GOT3 (cell line): ENCODE measurements around the gene PHF24.
A peak's percentile ranks its signal among the peaks of the same experiment; 100 is the strongest.

ENCODE experiments used
- DNase-seq: peaks from one replicate; lab custom pipeline; 2025; ENCODE audit warnings: mixed read lengths; lab: John Stamatoyannopoulos, UW

Gene PHF24

DNA sequence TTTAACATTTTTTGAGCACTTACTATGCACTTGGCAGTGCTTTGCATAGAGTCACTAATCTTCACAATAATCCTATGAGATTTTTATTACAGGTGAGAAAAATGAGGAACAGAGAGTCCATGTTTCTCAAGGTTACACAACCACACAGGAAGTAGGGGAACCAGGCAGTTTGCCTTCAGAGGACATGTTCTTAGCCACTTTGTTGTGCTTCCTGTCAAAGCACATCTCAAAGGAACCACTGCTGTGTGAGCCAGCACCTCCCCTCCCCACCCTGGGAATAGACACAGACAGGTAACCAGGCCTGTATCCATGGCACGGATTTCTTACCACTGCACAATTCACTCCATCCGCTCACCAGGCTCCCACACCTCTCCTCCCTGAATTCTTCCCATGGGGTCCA lies 25.1 kb downstream of the PHF24 start:
- DNase-seq = no peak

GRCh38 chr9:34984049-34984448 lies 26.0 kb downstream of the PHF24 start:
- DNase-seq = no peak

GRCh38 chr9:34985311-34985899 lies 27.3 kb downstream of the PHF24 start:
- no peak for DNase-seq

GRCh38 chr9:34986540-34987047 lies 28.5 kb downstream of the PHF24 start:
- no peak for DNase-seq

GRCh38 chr9:34987160-34987901 lies 29.2 kb downstream of the PHF24 start:
- no peak for DNase-seq

DNA sequence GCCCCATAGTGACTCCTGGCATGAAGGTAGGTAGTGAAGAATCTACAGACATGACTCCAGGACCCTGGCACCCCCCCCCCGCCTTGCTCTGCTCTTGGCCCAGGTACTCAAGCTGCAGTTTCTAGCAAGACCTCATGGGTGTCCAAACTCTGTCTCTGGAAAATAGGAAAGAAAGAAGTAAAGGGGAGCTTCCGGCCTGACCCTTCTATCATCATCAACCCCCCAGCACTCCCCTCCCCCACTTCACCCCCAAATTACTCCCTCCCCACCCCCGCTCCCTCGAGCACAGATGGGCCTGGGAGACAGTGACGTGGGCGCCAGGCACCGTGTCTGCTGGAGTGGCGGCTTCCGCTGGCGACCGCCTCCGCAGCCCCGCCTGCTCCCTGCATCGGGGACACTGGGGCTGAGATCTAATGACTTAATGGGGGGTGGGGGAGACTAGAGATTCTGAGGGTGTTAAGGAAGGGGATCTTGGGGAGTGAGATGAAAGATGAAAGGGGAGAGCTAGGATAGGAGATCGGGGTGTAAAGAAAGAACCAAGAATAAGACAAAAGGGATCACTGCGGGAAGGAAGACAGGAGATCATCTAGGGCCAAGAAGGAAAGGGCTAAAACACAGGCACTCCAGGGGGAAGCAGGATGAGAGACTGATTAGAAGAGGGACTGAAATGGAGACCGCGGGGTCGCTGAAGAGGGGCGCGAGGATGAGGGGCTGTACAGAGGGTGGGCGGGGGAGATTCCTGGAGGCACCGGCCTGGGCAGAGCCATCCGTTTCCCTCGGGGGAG lies 30.3 kb downstream of the PHF24 start:
- DNase-seq = no peak

DNA sequence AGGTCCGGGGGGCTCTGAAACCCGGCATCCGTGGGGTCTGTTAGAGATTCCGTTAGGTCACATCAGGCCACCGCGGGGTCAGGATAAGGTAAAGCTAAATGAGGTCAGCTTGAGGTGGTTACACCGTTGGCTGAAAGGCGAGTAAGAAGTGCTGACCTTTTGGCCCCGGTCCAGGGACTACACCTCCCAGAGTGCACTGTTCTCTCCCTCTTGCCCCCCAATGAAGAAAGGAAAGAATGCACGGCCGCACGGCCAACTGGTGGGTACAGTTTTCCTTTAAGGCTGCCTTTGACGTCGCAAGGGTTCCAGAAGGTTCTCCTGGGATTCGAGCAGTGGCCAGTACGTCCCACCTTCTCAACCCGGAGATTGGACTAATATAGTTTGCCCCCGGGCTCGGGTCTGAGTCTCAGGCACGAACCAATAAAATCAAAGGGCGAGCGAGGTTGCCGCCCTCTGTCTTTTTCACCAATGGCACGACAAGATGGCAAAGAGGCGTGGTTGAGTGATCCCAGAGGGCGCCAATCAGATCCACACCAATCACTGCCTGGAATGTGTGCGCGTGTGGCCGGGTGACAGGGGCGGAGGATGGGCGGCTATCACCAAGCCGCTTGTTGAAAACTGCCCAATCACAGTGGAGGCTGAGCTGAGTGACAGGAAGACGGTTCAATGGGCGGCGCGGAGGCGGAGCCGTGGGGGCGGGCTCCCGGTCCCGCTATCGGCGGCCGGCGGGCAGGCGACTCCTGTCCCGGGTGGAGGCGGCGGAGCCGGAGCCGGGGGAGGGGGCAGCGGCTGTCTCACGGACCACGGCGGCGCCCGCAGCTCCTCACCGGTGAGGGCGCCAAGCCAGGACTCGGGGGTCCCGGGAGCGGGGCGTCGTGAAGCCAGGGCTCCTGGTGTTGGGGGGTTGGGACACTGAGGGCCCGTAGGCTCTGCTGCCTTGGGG lies 31.2 kb downstream of the PHF24 start, which contains the start of gene DNAJB5:
DNAJB5 (plus strand) TSS at position 743 of the 943 bp plus-strand sequence. CDS start 886 bp downstream, outside the sequence.
- peak; percentile 77 for DNase-seq

- DNase-seq = no peak
Observed at GRCh38 chr9:34989946-34990635, 32.0 kb downstream of the PHF24 start.

DNA sequence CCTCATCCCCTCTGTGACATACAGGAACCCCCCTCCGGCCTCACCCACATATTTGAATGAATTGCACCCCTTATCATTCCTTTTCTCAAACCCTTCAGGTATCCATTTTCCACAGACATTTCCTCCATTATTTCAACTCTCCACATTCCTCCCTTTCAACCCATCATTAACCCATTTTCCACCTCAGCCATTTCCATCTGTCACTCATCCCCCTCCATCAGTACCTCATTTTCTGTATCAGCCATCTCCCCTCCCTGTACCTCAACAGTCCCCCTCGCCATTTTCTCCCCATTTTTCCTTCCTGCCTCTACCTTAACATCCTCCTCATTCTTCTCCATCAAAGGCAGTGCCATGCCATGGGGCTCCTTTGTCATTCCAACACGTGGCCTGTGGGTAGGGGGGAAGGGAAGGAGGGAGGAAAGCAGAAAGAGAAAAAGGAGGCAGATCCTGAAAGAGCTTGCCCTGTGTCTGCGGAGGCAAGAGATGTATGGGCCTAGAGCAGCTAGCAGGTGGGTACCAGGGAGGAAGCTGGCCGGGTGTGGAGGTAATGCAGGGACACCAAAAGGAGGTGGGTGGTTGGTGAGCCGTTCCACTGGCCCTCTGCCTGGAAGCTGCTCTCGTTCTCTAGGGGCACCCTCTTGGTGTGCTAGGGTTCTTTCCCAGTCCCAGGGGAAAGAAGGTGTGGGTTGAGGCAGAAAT lies 33.0 kb downstream of the PHF24 start:
- no peak for DNase-seq

GRCh38 chr9:34991607-34992375 lies 33.7 kb downstream of the PHF24 start:
- DNase-seq = no peak

- DNase-seq = no peak
Observed at GRCh38 chr9:34992376-34992951, 34.4 kb downstream of the PHF24 start.

GRCh38 chr9:34993502-34994259 lies 35.6 kb downstream of the PHF24 start:
- no peak for DNase-seq

DNA sequence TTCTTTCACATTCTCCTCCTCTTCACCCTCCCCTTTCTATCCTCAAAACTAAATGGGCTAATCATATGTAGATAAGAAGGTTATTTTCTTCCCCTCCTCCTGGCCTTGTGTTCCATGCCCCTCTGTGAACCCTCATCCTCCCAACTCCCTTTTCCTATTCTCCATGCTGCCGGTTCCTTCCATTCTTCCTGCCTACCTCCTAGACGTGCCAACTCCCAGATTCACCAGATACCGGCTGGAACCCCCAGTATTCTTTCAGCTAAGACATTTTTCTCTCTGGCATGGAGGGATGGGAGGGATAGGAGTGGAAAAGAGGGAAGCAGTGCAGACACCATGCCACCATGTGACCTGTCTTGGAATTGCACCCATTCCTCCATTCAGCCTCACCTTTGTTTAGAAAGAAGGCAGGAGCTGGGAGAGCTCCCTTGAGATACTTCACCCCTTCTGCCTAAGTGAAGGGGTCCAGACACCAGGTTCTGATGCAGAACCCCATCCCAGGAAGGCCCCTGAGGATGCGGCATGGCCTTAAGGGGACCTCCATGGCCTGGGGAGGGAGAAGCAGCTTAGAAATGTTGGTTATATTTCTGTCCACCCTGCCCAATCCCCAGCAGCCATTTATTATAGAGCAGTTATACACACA lies 36.3 kb downstream of the PHF24 start:
- no peak for DNase-seq

- DNase-seq = no peak
Observed at GRCh38 chr9:34994900-34995669, 37.0 kb downstream of the PHF24 start.

GRCh38 chr9:34995670-34996060 lies 37.6 kb downstream of the PHF24 start:
- no peak for DNase-seq

- DNase-seq = no peak
Observed at GRCh38 chr9:34996181-34996904, 38.3 kb downstream of the PHF24 start.
